GM23338 (cell line): ENCODE data around the gene PTAFR.

Experiments used
- CREB1 ChIP-seq: fragments of 250-450 bp; sonication (Bioruptor Pico); IDR thresholded peaks from 2 replicates; pipeline ENCODE4 v1.5.0; 2020; ENCODE audit warnings: low read depth, mild to moderate bottlenecking, moderate library complexity
- CTCF ChIP-seq, 2 experiments: fragments of 200-600 bp in 1 of 2; sonication (generic) in 1 of 2; conservative IDR thresholded peaks; 2 replicates each; pipeline versions ENCODE4 v1.5.1 to v1.6.1; 2016 to 2017; ENCODE audit warnings: antibody characterized with exemption in 2 of 2, low read depth in 2 of 2, mild to moderate bottlenecking in 2 of 2, moderate library complexity in 1 of 2
- EZH2 ChIP-seq: fragments of 200-600 bp; sonication (generic); IDR thresholded peaks from one replicate; pipeline ENCODE4 v1.8.0; 2017; ENCODE audit warnings: antibody characterized with exemption, mild to moderate bottlenecking, low read depth; ENCODE audit not compliant: unreplicated experiment
- EZH2phosphoT487 ChIP-seq: fragments of 200-600 bp; sonication (generic); IDR thresholded peaks from one replicate; pipeline ENCODE4 v1.8.1; 2018; ENCODE audit warnings: antibody characterized with exemption; ENCODE audit not compliant: unreplicated experiment
- POLR2AphosphoS5 ChIP-seq: IDR thresholded peaks from 2 replicates; pipeline ENCODE4 v1.6.1; 2016; ENCODE audit warnings: antibody characterized with exemption, low read depth
- TF ChIP-seq, protein P1 (sequence below): IDR thresholded peaks from 2 replicates; pipeline ENCODE4 v1.6.1; 2016; ENCODE audit warnings: antibody characterized with exemption

DNA sequence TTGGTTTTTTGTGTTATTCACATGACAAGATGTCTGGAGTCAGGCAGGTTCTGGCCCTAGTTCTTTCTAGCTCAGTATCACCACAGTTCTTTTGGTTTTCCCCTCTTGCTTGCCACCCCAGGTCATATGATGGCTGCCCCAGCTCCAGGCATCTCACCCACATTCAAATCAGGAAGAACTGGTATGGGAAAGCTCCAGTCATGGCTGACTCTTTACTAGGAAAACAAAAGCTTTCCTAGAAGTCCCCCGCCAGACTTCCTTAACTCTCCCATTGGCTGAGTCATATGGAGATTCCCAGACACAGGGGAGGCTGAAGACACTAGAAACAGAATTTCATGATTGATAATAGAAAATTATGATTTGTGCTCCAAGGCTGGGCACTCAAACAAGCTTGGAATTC, 65.9 kb downstream of the PTAFR start:
- TF ChIP-seq CTCF (conservative IDR thresholded peaks at IDR 0.05; ENCODE audit: low read depth in 2 of 2) (no peak), EZH2phosphoT487 (no peak), POLR2AphosphoS5 (no peak), EZH2 (no peak), CREB1 (CRISPR knock-in tag) (no peak)
- TF ChIP-seq, protein P1, sequence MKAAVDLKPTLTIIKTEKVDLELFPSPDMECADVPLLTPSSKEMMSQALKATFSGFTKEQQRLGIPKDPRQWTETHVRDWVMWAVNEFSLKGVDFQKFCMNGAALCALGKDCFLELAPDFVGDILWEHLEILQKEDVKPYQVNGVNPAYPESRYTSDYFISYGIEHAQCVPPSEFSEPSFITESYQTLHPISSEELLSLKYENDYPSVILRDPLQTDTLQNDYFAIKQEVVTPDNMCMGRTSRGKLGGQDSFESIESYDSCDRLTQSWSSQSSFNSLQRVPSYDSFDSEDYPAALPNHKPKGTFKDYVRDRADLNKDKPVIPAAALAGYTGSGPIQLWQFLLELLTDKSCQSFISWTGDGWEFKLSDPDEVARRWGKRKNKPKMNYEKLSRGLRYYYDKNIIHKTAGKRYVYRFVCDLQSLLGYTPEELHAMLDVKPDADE = no peak
